KBM-7 (cell line): ENCODE results near the gene TPPP2.

ENCODE experiments used
- DNase-seq: peaks from one replicate; pipeline ENCODE4 v3.0.0-alpha.2; 2015
- in situ Hi-C: fragments of 300-500 bp; cut with MboI; formaldehyde crosslinking; loops from 2 replicates; pipeline ENCODE4 v1.14.3; 2020; ENCODE audit warnings: low sequenced_read_pairs, low pct_unique_long_range_greater_than_20kb, mixed read lengths

The TPPP2 gene

GRCh38 chr14:21054123-21054767 lies 24.2 kb downstream of the TPPP2 start:
- in situ Hi-C loops = no loop called here
- no peak for DNase-seq

- in situ Hi-C loops = no loop called here
- no peak for DNase-seq
Observed at GRCh38 chr14:21054768-21055145, 24.7 kb downstream of the TPPP2 start.

- in situ Hi-C loops = no loop called here
- no peak for DNase-seq
Observed at GRCh38 chr14:21055432-21056117, 25.6 kb downstream of the TPPP2 start.

GRCh38 chr14:21056520-21057163 lies 26.6 kb downstream of the TPPP2 start:
- in situ Hi-C loops = no loop called here
- no peak for DNase-seq

GRCh38 chr14:21057803-21058675 lies 28.0 kb downstream of the TPPP2 start, which contains the start of gene RNASE8:
Gene RNASE8 (plus strand): TSS chr14:21057822. CDS start chr14:21057893, 71 bp downstream.
- no peak for DNase-seq
- in situ Hi-C loops = no loop called here

GRCh38 chr14:21058903-21059302 lies 28.9 kb downstream of the TPPP2 start:
- DNase-seq = no peak
- in situ Hi-C loops = no loop called here

GRCh38 chr14:21059842-21060613 lies 30.0 kb downstream of the TPPP2 start:
- in situ Hi-C loops = no loop called here
- DNase-seq = no peak

GRCh38 chr14:21060614-21061346 lies 30.8 kb downstream of the TPPP2 start:
- in situ Hi-C loops = no loop called here
- DNase-seq = no peak

GRCh38 chr14:21061347-21061668 lies 31.3 kb downstream of the TPPP2 start:
- DNase-seq = no peak
- in situ Hi-C loops = no loop called here

- no peak for DNase-seq
- in situ Hi-C loops = no loop called here
Observed at GRCh38 chr14:21063479-21063878, 33.5 kb downstream of the TPPP2 start.

GRCh38 chr14:21066882-21067502 lies 37.0 kb downstream of the TPPP2 start:
- DNase-seq = peak; percentile 34
- in situ Hi-C loops = no loop called here

GRCh38 chr14:21068521-21069387 lies 38.7 kb downstream of the TPPP2 start:
- peak; percentile 72 for DNase-seq
- in situ Hi-C loops = no loop called here

- no peak for DNase-seq
- in situ Hi-C loops = no loop called here
Observed at GRCh38 chr14:21069388-21070082, 39.5 kb downstream of the TPPP2 start.

GRCh38 chr14:21070083-21070609 lies 40.1 kb downstream of the TPPP2 start, which contains the start of gene ARHGEF40:
Gene ARHGEF40 (plus strand): TSS chr14:21070304. CDS start chr14:21070397, 93 bp downstream.
- no peak for DNase-seq
- in situ Hi-C loops = no loop called here

GRCh38 chr14:21070610-21071224 lies 40.7 kb downstream of the TPPP2 start:
- in situ Hi-C loops = no loop called here
- DNase-seq = peak; percentile 43
